Pancreas (tissue), 10 donors: ENCODE data around the gene AP5B1. TPM values are rescaled to one million over a fixed set of nuclear protein-coding genes. Genes with fewer than 3 reads are reported as not detected.

ENCODE experiments used
- ATAC-seq, 4 donors: fragments of 200-7000 bp; cut with Tn5 transposase; one replicate each; pipeline versions ENCODE4 v1.8.0 to v1.9.1; 2020; ENCODE audit warnings: mild to moderate bottlenecking in 4 of 4, moderate library complexity in 4 of 4
- DNase-seq, 6 donors: peaks; one replicate each; pipeline ENCODE4 v3.0.0-alpha.2; 2020
- FAIRE-seq: peaks from 2 replicates; lab custom pipeline; 2012; peaks lifted over from hg19 to GRCh38; lab: Jason Lieb, UNC
- H3K27ac ChIP-seq, 4 donors: fragments of 200-600 bp; sonication (generic); 1 replicate in 3 of 4; 2 replicates in 1 of 4; pipeline versions ENCODE4 v1.5.0 to v1.8.0; 2020
- H3K27me3 ChIP-seq, 4 donors: fragments of 200-600 bp; one replicate each; pipeline ENCODE4 v1.8.0; 2021
- H3K36me3 ChIP-seq, 3 donors: fragments of 200-600 bp; sonication (generic) in 1 of 3; one replicate each; pipeline versions ENCODE4 v1.5.0 to v1.8.0; 2020 to 2021
- H3K4me1 ChIP-seq, 3 donors: fragments of 200-600 bp; one replicate each; pipeline ENCODE4 v1.8.0; 2021
- H3K4me3 ChIP-seq, 4 donors: fragments of 200-600 bp; sonication (generic) in 2 of 4; one replicate each; pipeline versions ENCODE4 v1.5.0 to v1.8.0; 2020 to 2021
- H3K9me3 ChIP-seq, 4 donors: fragments of 200-600 bp; one replicate each; pipeline ENCODE4 v1.8.0; 2021
- WGBS, 2 donors: extraction: QIAGEN DNeasy Blood & Tissue Kit; methylation state at CpG; one replicate each; pipeline ENCODE4 v1.1.7; 2013; 5-methylcytosine and 5-hydroxymethylcytosine counted together
- intact Hi-C, 3 donors: fragments of 100-400 bp; cut with DNase I; formaldehyde crosslinking; loops; one replicate each; pipeline versions ENCODE4 v1.11.1 to v1.14.2; 2022
- polyA plus RNA-seq, 2 donors: library from polyadenylated mRNA; stranded (reverse); fragments of 200-250 nt; gene quantifications; one replicate each; pipeline ENCODE4 v1.2.3, GENCODE V29; 2013
- total RNA-seq, 6 donors: library from RNA; stranded (reverse); fragmentation: NEBNext Ultra II Directional in 4 of 6; extraction: Animal tissue kit (Norgen Biotek cat#: 25700) in 4 of 6; gene quantifications; one replicate each; pipeline versions ENCODE4 v1.2.1 to v1.2.4, GENCODE V29; 2021 to 2023
- TF ChIP-seq, protein P1 (sequence below), 4 donors: fragments of 200-600 bp; sonication (generic) in 3 of 4; IDR thresholded peaks; one replicate each; pipeline versions ENCODE4 v1.5.0 to v1.8.0; 2021; ENCODE audit warnings: antibody characterized with exemption in 4 of 4
- donor health status: healthy with polysubstance abuse.
- donor health status: DM: no; HTN: no; CAD: no; lungs with moderate emphysema.
- donor health status: DM: no; HTN: no; CAD: no.
- donor health status: control.
- donor health status: control.
- donor health status: Bipolar disorder and iron deficiency.
- donor health status: DM: yes; HTN: yes; CAD: no.
- donor health status: DM: no; HTN: no; CAD: no.
- donor health status: DM: no; HTN: no; CAD: no.
- donor health status: DM: yes; HTN: yes; CAD: no.

AP5B1 gene
- total and polyA plus RNA-seq, 8 donors: 4.2 to 12.7 (median 11.1) TPM

DNA sequence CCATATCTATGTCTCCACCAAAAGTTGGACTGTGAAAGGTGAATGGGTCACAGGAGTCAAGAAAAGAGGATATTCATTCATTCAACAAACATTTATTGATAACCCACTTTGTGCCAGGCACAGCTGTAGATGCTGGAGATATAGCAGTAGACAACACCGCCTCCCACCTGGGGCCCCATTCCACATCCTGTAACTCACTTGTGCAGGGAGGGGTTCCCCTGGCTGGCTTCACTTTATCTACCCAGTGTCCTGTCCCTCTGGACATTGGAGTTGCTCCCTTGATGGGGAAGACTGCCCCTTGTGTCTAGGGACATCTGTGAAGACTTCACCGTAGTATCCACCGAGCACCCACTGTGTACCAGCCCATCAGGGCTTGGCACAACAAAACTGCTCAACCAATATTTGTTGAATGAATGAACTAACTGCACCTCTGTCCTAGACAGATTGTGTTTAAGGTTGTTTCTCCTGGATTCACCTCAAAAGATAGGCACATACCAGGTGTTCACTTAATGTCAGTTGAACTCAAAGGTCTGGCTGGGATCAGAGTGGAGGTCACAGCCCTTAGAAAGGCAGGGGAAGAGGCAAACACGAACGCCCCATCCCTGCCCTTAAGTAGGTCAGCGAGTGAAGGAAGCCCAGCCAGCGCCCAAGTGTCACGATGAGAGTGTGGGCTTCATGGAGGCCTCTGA lies 4.7 kb upstream of the AP5B1 start:
- Histone ChIP-seq H3K9me3 (no peaks in the 10 kb centered on the region), H3K27me3 (no peaks in the 10 kb centered on the region), H3K36me3 (no peaks in the 10 kb centered on the region), H3K4me1 (peaks cover 0 to 13% (median 2%) of the 10 kb centered on the region in 3 donors), H3K4me3 (no peak overlapping the region), H3K27ac (no peak overlapping the region)
- TF ChIP-seq, protein P1, sequence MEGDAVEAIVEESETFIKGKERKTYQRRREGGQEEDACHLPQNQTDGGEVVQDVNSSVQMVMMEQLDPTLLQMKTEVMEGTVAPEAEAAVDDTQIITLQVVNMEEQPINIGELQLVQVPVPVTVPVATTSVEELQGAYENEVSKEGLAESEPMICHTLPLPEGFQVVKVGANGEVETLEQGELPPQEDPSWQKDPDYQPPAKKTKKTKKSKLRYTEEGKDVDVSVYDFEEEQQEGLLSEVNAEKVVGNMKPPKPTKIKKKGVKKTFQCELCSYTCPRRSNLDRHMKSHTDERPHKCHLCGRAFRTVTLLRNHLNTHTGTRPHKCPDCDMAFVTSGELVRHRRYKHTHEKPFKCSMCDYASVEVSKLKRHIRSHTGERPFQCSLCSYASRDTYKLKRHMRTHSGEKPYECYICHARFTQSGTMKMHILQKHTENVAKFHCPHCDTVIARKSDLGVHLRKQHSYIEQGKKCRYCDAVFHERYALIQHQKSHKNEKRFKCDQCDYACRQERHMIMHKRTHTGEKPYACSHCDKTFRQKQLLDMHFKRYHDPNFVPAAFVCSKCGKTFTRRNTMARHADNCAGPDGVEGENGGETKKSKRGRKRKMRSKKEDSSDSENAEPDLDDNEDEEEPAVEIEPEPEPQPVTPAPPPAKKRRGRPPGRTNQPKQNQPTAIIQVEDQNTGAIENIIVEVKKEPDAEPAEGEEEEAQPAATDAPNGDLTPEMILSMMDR (IDR thresholded peaks at IDR 0.05): no peak
- ATAC-seq (no peak), DNase-seq (peak in 2 of 6 donors; percentile 20 to 27), FAIRE-seq (no peak)
- 85 to 91% methylated on average over 8 of the region's 8 CpGs for WGBS, 2 donors
- intact Hi-C loops: no loop called here

GRCh38 chr11:65782816-65783228 lies 2.0 kb upstream of the AP5B1 start:
- intact Hi-C loops: no loop called here
- H3K4me3 ChIP-seq: no peak overlapping the region
- H3K27me3 ChIP-seq: no peaks in the 10 kb centered on the region
- peak in 2 of 6 donors; percentile 40 to 68 for DNase-seq
- FAIRE-seq: no peak
- TF ChIP-seq, protein P1 (IDR thresholded peaks at IDR 0.05): no peak
- peaks cover 0 to 21% (median 10%) of the 10 kb centered on the region in 3 donors for H3K4me1 ChIP-seq
- no peaks in the 10 kb centered on the region for H3K9me3 ChIP-seq
- 78 to 79% methylated on average over 9 of the region's 9 CpGs for WGBS, 2 donors
- H3K27ac ChIP-seq: no peak overlapping the region
- ATAC-seq: no peak
- peaks cover 0 to 6% (median 0%) of the 10 kb centered on the region in 3 donors for H3K36me3 ChIP-seq

DNA sequence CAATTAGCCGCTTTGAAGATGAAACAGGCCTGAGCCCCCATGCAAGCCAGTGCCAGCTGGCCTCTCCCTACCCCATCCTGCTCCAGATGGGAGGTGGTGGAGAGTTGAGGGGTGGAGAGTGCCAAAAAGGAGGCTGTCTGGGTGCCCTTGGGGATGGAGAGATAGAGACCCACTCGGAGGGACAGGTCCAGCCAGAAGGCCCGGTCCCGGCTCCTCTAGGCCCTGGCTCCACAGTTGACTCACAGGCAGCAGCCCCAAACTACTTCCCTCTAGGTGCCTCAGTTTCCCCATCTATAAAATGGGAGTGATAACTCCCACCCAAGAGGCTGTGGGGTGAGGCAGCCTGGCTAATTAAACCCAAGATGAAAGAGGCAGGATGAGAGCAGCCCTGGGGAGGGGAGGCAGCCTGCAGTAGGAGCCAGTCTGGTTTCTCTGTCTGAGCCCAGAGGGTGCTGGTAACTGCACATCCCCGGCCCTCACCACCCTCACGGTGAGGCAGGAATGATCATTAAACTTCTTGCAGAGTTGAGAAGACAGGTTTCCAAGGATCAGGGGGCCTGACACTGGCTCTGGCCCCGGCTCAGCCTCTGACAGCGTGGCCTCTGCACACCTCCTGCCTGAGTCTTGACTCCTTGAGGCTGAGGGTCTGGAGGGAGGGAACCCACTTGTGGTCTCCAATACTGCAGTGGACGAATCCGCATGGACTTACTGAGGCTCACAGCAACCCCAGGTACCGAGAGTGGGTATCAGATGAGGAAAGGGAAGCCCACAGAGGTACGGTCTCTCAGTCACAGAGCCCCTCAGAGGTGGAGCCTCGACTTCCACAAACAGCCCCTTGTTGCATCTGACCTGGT lies 1.4 kb upstream of the AP5B1 start:
- TF ChIP-seq, protein P1 (IDR thresholded peaks at IDR 0.05): no peak
- no peaks in the 10 kb centered on the region for H3K9me3 ChIP-seq
- DNase-seq (peak in 2 of 6 donors; percentile 15 to 74), FAIRE-seq (no peak), ATAC-seq (no peak)
- H3K4me1 ChIP-seq: peaks cover 6 to 27% (median 16%) of the 10 kb centered on the region in 3 donors
- H3K27ac ChIP-seq: no peak overlapping the region
- intact Hi-C loops: no loop called here
- no peaks in the 10 kb centered on the region for H3K27me3 ChIP-seq
- H3K36me3 ChIP-seq: peaks cover 0 to 6% (median 0%) of the 10 kb centered on the region in 3 donors
- no peak overlapping the region for H3K4me3 ChIP-seq
- WGBS, 2 donors: 91 to 93% methylated on average over 13 of the region's 13 CpGs

DNA sequence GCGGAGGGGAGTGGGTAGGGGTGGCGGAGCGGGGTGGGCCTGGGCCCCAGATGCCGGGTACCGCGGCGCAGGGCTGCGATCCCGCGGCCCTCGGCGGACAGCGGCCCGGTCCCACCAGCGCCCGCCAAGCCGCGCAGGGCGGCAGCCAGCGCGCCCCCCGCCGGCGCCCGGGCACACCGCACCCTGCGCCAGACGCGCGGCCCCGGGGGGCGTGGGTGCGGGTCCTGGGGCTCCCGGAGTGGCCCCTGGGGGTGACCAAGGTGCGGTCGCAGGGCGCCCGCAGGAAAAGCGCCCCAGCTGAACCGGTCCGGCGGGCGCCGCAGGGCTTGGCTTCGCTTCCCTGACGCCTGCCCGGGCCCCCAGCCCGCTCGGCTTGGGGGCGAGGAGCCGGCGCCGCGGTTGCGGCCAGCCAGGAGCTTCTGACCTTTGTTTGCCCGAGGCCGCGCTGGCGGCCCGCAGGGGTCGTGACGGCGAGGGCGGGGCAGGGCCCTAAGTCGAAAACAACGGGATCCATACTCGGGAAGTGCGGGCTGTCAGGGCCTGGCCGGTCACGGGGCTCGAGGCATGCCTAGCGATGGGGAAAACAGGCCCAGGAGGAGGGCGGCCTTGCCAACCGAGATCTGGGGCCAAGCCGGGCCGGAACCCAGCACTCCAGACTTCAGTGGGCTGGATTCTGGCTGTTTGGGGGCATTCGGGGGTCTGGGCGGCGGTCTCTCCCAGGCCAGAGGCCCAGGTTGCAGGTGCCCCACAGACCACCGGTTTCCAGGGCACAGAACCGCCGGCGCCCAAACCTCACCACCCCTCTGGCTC lies 581 bp upstream of the AP5B1 start:
- H3K4me1 ChIP-seq: peaks cover 11 to 32% (median 19%) of the 10 kb centered on the region in 3 donors
- peak overlapping the region in 3 of 4 donors; percentile 71 to 95 (median 83) for H3K4me3 ChIP-seq
- H3K36me3 ChIP-seq: peaks cover 0 to 6% (median 0%) of the 10 kb centered on the region in 3 donors
- DNase-seq (peak in 5 of 6 donors; percentile 32 to 81 (median 48)), ATAC-seq (peak; percentile 23 to 44 (median 33)), FAIRE-seq (no peak)
- intact Hi-C loops: no loop called here
- no peaks in the 10 kb centered on the region for H3K27me3 ChIP-seq
- TF ChIP-seq, protein P1 (IDR thresholded peaks at IDR 0.05): peak in 1 of 4 donors; percentile 13
- H3K9me3 ChIP-seq: no peaks in the 10 kb centered on the region
- peak overlapping the region in 3 of 4 donors; percentile 73 to 90 (median 84) for H3K27ac ChIP-seq
- WGBS, 2 donors: 13 to 18% methylated on average over 52 to 83 of the region's 83 CpGs
